SK-N-SH (cell line): ENCODE results near the gene TEN1. TPM values are rescaled to one million over a fixed set of nuclear protein-coding genes. Genes with fewer than 3 reads are reported as not detected.

Source experiments
- CTCF ChIA-PET: fragments of 300-600, 350-600 bp; formaldehyde crosslinking; extraction: SDS; loops from one replicate; lab custom pipeline; 2021; lab: Yijun Ruan, JAX
- POLR2A ChIA-PET: fragments of 350-600 bp; sonication (Branson Sonifier 250); formaldehyde crosslinking; extraction: SDS; loops from one replicate; lab custom pipeline; 2020; ENCODE audit warnings: antibody characterized with exemption, inconsistent platforms; lab: Yijun Ruan, JAX
- DNase-seq: peaks from one replicate; pipeline ENCODE4 v3.0.0; 2012
- H2AFZ ChIP-seq: fragments of 200-600 bp; sonication (generic); 2 replicates; pipeline ENCODE4 v1.8.1; 2016; ENCODE audit warnings: antibody characterized with exemption, mild to moderate bottlenecking, low read depth
- H3F3A ChIP-seq: fragments of 200-600 bp; sonication (generic); replicated peaks from 2 replicates; pipeline ENCODE3; 2016; ENCODE audit warnings: antibody characterized with exemption, mild to moderate bottlenecking; ENCODE audit not compliant: insufficient read depth
- H3K27ac ChIP-seq, 2 experiments: fragments of 200-500 bp in 1 of 2; fragments of 200-600 bp in 1 of 2; sonication (Bioruptor generic) in 1 of 2; sonication (generic), shearing (Covaris generic) in 1 of 2; 2 replicates each; pipeline versions ENCODE4 v1.5.1 to v1.6.1; 2014 to 2016; ENCODE audit warnings: low read depth in 2 of 2, inconsistent platforms in 1 of 2, low read length in 1 of 2, mild to moderate bottlenecking in 1 of 2, mixed read lengths in 1 of 2
- H3K27me3 ChIP-seq: fragments of 200-600 bp; sonication (generic), shearing (Covaris generic); 2 replicates; pipeline ENCODE4 v1.6.1; 2016; ENCODE audit warnings: mixed run types; ENCODE audit not compliant: insufficient read depth
- H3K36me3 ChIP-seq, 2 experiments: fragments of 200-500 bp in 1 of 2; fragments of 200-600 bp in 1 of 2; sonication (Bioruptor generic) in 1 of 2; sonication (generic) in 1 of 2; replicated peaks in 1 of 2; 2 replicates each; pipeline versions ENCODE3 to v1.5.1; 2014 to 2016; ENCODE audit warnings: low read length in 1 of 2, mild to moderate bottlenecking in 1 of 2; ENCODE audit not compliant: insufficient read depth in 2 of 2, control insufficient read depth in 1 of 2
- H3K4me1 ChIP-seq, 2 experiments: fragments of 200-500 bp in 1 of 2; fragments of 200-600 bp in 1 of 2; sonication (Bioruptor generic) in 1 of 2; sonication (generic), shearing (Covaris generic) in 1 of 2; 2 replicates each; pipeline versions ENCODE4 v1.5.1 to v1.6.1; 2014 to 2016; ENCODE audit warnings: low read depth in 1 of 2, low read length in 1 of 2, mixed run types in 1 of 2; ENCODE audit not compliant: insufficient read depth in 2 of 2, control insufficient read depth in 1 of 2
- H3K4me2 ChIP-seq: fragments of 200-600 bp; sonication (generic), shearing (Covaris generic); 2 replicates; pipeline ENCODE4 v1.6.1; 2017; ENCODE audit warnings: mixed run types
- H3K4me3 ChIP-seq, 2 experiments: fragments of 200-500 bp in 1 of 2; fragments of 200-600 bp in 1 of 2; sonication (Bioruptor generic) in 1 of 2; sonication (generic), shearing (Covaris generic) in 1 of 2; 2 replicates each; pipeline versions ENCODE4 v1.5.1 to v1.8.1; 2014 to 2016; ENCODE audit warnings: low read depth in 2 of 2, inconsistent platforms in 1 of 2, low read length in 1 of 2, mild to moderate bottlenecking in 1 of 2, mixed read lengths in 1 of 2, moderate library complexity in 1 of 2
- H3K79me2 ChIP-seq: fragments of 200-600 bp; sonication (generic); 2 replicates; pipeline ENCODE4 v1.8.1; 2017; ENCODE audit warnings: mild to moderate bottlenecking; ENCODE audit not compliant: insufficient read depth
- H3K9ac ChIP-seq: fragments of 200-600 bp; sonication (generic); 2 replicates; pipeline ENCODE4 v1.6.1; 2017; ENCODE audit warnings: mixed run types
- H3K9me2 ChIP-seq: fragments of 200-600 bp; sonication (generic); 2 replicates; pipeline ENCODE4 v1.6.1; 2017; ENCODE audit warnings: mixed run types
- H3K9me3 ChIP-seq: fragments of 200-600 bp; sonication (generic); 2 replicates; pipeline ENCODE4 v1.6.1; 2017; ENCODE audit warnings: mixed run types, mild to moderate bottlenecking, moderate library complexity
- H4K20me1 ChIP-seq: fragments of 200-600 bp; sonication (generic); 2 replicates; pipeline ENCODE4 v1.6.1; 2017; ENCODE audit warnings: mild to moderate bottlenecking, mixed run types; ENCODE audit not compliant: insufficient read depth
- EP300 ChIP-seq, 2 experiments: IDR thresholded peaks; 2 replicates each; pipeline versions ENCODE4 v1.4.0 to v1.6.1; 2012; ENCODE audit warnings: borderline replicate concordance in 1 of 2, low read depth in 1 of 2, low read length in 1 of 2
- EZH2phosphoT487 ChIP-seq: fragments of 200-600 bp; sonication (generic); IDR thresholded peaks from 2 replicates; pipeline ENCODE4 v1.6.1; 2017; ENCODE audit warnings: low read depth, mixed run types, mild to moderate bottlenecking, antibody characterized with exemption, moderate library complexity, borderline replicate concordance
- FOSL2 ChIP-seq: IDR thresholded peaks from 2 replicates; pipeline ENCODE4 v1.4.0; 2012; ENCODE audit warnings: low read depth, mild to moderate bottlenecking, moderate library complexity, borderline replicate concordance
- GATA2 ChIP-seq: sonication (generic); formaldehyde crosslinking; IDR thresholded peaks from 2 replicates; pipeline ENCODE4 v1.5.0; 2020; ENCODE audit warnings: mild to moderate bottlenecking, missing genetic modification reagents
- MEF2A ChIP-seq: IDR thresholded peaks from 2 replicates; pipeline ENCODE4 v1.4.0; 2012; ENCODE audit warnings: low read depth, borderline replicate concordance
- MXI1 ChIP-seq: IDR thresholded peaks from 2 replicates; pipeline ENCODE4 v1.6.1; 2012; ENCODE audit warnings: mild to moderate bottlenecking, low read depth, low read length, improper control_type of control experiment
- NFIC ChIP-seq: IDR thresholded peaks from 2 replicates; pipeline ENCODE4 v1.4.0; 2012; ENCODE audit warnings: borderline replicate concordance
- RCOR1 ChIP-seq: fragments of 150-350 bp; IDR thresholded peaks from 2 replicates; pipeline ENCODE4 v1.6.1; 2017; ENCODE audit warnings: antibody characterized with exemption, low read length
- RFX5 ChIP-seq: IDR thresholded peaks from 2 replicates; pipeline ENCODE4 v1.6.1; 2012; ENCODE audit warnings: mild to moderate bottlenecking, improper control_type of control experiment, low read length
- RXRA ChIP-seq: IDR thresholded peaks from 2 replicates; pipeline ENCODE4 v1.4.0; 2012; ENCODE audit warnings: low read depth, mild to moderate bottlenecking, borderline replicate concordance
- SMC3 ChIP-seq: IDR thresholded peaks from 2 replicates; pipeline ENCODE4 v1.6.1; 2012; ENCODE audit warnings: low read depth, low read length, improper control_type of control experiment
- YY1 ChIP-seq: IDR thresholded peaks from 2 replicates; pipeline ENCODE4 v1.4.0; 2012; ENCODE audit warnings: low read depth, mild to moderate bottlenecking
- WGBS: methylation state at CpG from one replicate; pipeline ENCODE4 v1.1.6; 2017; ENCODE audit warnings: low lambda C conversion rate; 5-methylcytosine and 5-hydroxymethylcytosine counted together
- polyA plus RNA-seq, 3 experiments: library from polyadenylated mRNA; depleted of rRNA; stranded (reverse); fragments of >200 nt; gene quantifications; 2 replicates each; pipeline ENCODE4 v1.2.3, GENCODE V29; 2012
- TF ChIP-seq, protein P1 (sequence below): fragments of 200-600 bp; sonication (generic); IDR thresholded peaks from 2 replicates; pipeline ENCODE4 v1.6.1; 2017; ENCODE audit warnings: antibody characterized with exemption, mild to moderate bottlenecking, moderate library complexity
- TF ChIP-seq, protein P2 (sequence below): fragments of 150-350 bp; IDR thresholded peaks from 2 replicates; pipeline ENCODE4 v1.6.1; 2017; ENCODE audit warnings: antibody characterized with exemption, low read length, low read depth, borderline replicate concordance
- TF ChIP-seq, protein P3 (sequence below): IDR thresholded peaks from 2 replicates; pipeline ENCODE4 v1.4.0; 2012; ENCODE audit warnings: low read depth
- TF ChIP-seq, protein P4 (sequence below): IDR thresholded peaks from 2 replicates; pipeline ENCODE4 v1.4.0; 2012; ENCODE audit warnings: low read depth, borderline replicate concordance
- TF ChIP-seq, protein P5 (sequence below): IDR thresholded peaks from 2 replicates; pipeline ENCODE4 v1.6.1; 2012; ENCODE audit warnings: mild to moderate bottlenecking, low read depth, low read length, moderate library complexity
- TF ChIP-seq, protein P6 (sequence below): IDR thresholded peaks from 2 replicates; pipeline ENCODE4; 2012

Gene TEN1
- polyA plus RNA-seq, 1 of the 3 experiments (the other 2 are of a cell fraction): 33.6 TPM

DNA sequence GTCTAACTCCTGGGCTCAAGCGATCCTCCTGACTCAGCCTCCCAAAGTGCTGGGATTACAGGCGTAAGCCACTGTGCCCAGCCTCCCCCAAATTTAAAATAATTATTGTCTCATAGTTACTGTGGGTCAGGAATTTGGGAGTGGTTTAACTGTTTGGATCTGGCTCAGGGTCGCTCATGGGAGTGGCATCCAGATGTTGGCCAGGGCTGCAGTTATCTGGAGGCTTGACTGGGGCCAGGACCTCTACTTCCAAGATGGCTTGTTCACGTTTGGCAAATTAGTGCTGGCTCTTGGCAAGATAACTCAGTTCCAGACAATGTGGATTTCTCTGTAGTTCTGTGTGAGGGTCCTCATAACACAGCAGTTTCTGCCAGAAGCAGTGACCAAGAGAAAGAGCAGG, 8.0 kb downstream of the TEN1 start:
- TF ChIP-seq, protein P1, sequence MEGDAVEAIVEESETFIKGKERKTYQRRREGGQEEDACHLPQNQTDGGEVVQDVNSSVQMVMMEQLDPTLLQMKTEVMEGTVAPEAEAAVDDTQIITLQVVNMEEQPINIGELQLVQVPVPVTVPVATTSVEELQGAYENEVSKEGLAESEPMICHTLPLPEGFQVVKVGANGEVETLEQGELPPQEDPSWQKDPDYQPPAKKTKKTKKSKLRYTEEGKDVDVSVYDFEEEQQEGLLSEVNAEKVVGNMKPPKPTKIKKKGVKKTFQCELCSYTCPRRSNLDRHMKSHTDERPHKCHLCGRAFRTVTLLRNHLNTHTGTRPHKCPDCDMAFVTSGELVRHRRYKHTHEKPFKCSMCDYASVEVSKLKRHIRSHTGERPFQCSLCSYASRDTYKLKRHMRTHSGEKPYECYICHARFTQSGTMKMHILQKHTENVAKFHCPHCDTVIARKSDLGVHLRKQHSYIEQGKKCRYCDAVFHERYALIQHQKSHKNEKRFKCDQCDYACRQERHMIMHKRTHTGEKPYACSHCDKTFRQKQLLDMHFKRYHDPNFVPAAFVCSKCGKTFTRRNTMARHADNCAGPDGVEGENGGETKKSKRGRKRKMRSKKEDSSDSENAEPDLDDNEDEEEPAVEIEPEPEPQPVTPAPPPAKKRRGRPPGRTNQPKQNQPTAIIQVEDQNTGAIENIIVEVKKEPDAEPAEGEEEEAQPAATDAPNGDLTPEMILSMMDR: no peak
- no peak for TF ChIP-seq YY1
- TF ChIP-seq GATA2 (CRISPR knock-in tag): no peak
- no peak for TF ChIP-seq EZH2phosphoT487
- TF ChIP-seq, protein P2, sequence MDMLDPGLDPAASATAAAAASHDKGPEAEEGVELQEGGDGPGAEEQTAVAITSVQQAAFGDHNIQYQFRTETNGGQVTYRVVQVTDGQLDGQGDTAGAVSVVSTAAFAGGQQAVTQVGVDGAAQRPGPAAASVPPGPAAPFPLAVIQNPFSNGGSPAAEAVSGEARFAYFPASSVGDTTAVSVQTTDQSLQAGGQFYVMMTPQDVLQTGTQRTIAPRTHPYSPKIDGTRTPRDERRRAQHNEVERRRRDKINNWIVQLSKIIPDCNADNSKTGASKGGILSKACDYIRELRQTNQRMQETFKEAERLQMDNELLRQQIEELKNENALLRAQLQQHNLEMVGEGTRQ: no peak
- no peak for TF ChIP-seq SMC3
- TF ChIP-seq FOSL2: no peak
- TF ChIP-seq RFX5: no peak
- ChIA-PET POLR2A (no interaction called here), CTCF (interaction anchor here (1.9 kb wide), 1 partner anchor 82 kb away, joined by 6 read pairs; no protein-coding TSS in a partner anchor)
- no peak overlapping the region for H3K4me2 ChIP-seq
- WGBS: 89% methylated on average over 4 of the region's 4 CpGs
- no peak for DNase-seq
- peaks cover 21% of the 10 kb centered on the region for H3F3A ChIP-seq
- H3K9me3 ChIP-seq: no peaks in the 10 kb centered on the region
- H4K20me1 ChIP-seq: no peaks in the 10 kb centered on the region
- no peaks in the 10 kb centered on the region for H3K27me3 ChIP-seq
- H3K9ac ChIP-seq: no peak overlapping the region
- no peaks in the 10 kb centered on the region for H3K79me2 ChIP-seq
- no peaks in the 10 kb centered on the region for H3K9me2 ChIP-seq
- H3K36me3 ChIP-seq: peaks cover 0 to 3% of the 10 kb centered on the region in 2 experiments
- H3K4me3 ChIP-seq: no peak overlapping the region
- no peak overlapping the region for H2AFZ ChIP-seq
- H3K27ac ChIP-seq: no peak overlapping the region
- H3K4me1 ChIP-seq: peaks cover 0 to 9% of the 10 kb centered on the region in 2 experiments; a peak in 2 of 4 replicates

DNA sequence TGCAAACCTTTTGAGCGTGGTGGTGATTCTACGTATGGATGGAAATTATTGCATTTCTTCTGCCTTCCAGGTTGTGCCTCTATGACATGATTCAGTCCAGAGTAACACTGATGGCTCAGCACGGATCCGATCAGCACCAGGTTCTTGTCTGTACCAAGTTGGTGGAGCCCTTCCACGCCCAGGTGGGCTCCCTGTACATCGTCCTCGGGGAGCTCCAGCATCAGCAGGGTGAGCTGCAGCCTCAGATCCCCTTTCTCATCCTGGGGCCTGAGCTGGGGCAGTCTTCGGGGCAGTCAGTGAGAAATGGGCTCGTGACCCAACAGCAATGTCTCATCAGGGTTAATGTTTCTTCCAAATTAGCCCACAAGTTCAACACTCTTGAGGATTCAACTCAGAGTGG, 12.4 kb downstream of the TEN1 start:
- no peaks in the 10 kb centered on the region for H3F3A ChIP-seq
- no peak for TF ChIP-seq MEF2A
- TF ChIP-seq YY1: no peak
- no peak for TF ChIP-seq EP300 (IDR thresholded peaks at IDR 0.05; ENCODE audit: borderline replicate concordance in 1 of 2, low read depth in 1 of 2, low read length in 1 of 2)
- no peak for TF ChIP-seq RXRA
- TF ChIP-seq, protein P3, sequence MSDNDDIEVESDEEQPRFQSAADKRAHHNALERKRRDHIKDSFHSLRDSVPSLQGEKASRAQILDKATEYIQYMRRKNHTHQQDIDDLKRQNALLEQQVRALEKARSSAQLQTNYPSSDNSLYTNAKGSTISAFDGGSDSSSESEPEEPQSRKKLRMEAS: no peak
- TF ChIP-seq, protein P4, sequence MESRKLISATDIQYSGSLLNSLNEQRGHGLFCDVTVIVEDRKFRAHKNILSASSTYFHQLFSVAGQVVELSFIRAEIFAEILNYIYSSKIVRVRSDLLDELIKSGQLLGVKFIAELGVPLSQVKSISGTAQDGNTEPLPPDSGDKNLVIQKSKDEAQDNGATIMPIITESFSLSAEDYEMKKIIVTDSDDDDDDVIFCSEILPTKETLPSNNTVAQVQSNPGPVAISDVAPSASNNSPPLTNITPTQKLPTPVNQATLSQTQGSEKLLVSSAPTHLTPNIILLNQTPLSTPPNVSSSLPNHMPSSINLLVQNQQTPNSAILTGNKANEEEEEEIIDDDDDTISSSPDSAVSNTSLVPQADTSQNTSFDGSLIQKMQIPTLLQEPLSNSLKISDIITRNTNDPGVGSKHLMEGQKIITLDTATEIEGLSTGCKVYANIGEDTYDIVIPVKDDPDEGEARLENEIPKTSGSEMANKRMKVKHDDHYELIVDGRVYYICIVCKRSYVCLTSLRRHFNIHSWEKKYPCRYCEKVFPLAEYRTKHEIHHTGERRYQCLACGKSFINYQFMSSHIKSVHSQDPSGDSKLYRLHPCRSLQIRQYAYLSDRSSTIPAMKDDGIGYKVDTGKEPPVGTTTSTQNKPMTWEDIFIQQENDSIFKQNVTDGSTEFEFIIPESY: no peak
- TF ChIP-seq, protein P5, sequence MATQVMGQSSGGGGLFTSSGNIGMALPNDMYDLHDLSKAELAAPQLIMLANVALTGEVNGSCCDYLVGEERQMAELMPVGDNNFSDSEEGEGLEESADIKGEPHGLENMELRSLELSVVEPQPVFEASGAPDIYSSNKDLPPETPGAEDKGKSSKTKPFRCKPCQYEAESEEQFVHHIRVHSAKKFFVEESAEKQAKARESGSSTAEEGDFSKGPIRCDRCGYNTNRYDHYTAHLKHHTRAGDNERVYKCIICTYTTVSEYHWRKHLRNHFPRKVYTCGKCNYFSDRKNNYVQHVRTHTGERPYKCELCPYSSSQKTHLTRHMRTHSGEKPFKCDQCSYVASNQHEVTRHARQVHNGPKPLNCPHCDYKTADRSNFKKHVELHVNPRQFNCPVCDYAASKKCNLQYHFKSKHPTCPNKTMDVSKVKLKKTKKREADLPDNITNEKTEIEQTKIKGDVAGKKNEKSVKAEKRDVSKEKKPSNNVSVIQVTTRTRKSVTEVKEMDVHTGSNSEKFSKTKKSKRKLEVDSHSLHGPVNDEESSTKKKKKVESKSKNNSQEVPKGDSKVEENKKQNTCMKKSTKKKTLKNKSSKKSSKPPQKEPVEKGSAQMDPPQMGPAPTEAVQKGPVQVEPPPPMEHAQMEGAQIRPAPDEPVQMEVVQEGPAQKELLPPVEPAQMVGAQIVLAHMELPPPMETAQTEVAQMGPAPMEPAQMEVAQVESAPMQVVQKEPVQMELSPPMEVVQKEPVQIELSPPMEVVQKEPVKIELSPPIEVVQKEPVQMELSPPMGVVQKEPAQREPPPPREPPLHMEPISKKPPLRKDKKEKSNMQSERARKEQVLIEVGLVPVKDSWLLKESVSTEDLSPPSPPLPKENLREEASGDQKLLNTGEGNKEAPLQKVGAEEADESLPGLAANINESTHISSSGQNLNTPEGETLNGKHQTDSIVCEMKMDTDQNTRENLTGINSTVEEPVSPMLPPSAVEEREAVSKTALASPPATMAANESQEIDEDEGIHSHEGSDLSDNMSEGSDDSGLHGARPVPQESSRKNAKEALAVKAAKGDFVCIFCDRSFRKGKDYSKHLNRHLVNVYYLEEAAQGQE: no peak
- TF ChIP-seq, protein P6, sequence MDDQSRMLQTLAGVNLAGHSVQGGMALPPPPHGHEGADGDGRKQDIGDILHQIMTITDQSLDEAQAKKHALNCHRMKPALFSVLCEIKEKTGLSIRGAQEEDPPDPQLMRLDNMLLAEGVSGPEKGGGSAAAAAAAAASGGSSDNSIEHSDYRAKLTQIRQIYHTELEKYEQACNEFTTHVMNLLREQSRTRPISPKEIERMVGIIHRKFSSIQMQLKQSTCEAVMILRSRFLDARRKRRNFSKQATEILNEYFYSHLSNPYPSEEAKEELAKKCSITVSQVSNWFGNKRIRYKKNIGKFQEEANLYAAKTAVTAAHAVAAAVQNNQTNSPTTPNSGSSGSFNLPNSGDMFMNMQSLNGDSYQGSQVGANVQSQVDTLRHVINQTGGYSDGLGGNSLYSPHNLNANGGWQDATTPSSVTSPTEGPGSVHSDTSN: no peak
- TF ChIP-seq NFIC: no peak
- no peak for TF ChIP-seq RCOR1
- no peak for TF ChIP-seq MXI1
- no peaks in the 10 kb centered on the region for H4K20me1 ChIP-seq
- CTCF ChIA-PET: interaction anchor here (1.0 to 4.1 kb wide), 4 partner anchors 9 to 87 kb away, joined by 3 to 26 read pairs (median 4); partner anchors contain the start of genes CDK3 and MRPL38
- peaks cover 0 to 5% of the 10 kb centered on the region in 2 experiments for H3K36me3 ChIP-seq
- no peak overlapping the region for H3K9ac ChIP-seq
- H3K9me3 ChIP-seq: no peaks in the 10 kb centered on the region
- WGBS: 84% methylated on average over 9 of the region's 9 CpGs
- no peak overlapping the region for H2AFZ ChIP-seq
- H3K4me1 ChIP-seq: no peaks in the 10 kb centered on the region
- no peak overlapping the region for H3K4me2 ChIP-seq
- H3K79me2 ChIP-seq: no peaks in the 10 kb centered on the region
- H3K4me3 ChIP-seq: no peak overlapping the region
- H3K27ac ChIP-seq: no peak overlapping the region
- H3K27me3 ChIP-seq: no peaks in the 10 kb centered on the region
- H3K9me2 ChIP-seq: no peaks in the 10 kb centered on the region
- POLR2A ChIA-PET: no interaction called here
- no peak for DNase-seq
